ENCODE results near the gene ATOX1.

ATOX1 gene

GRCh38 chr5:151798674-151799073 lies 40.2 kb upstream of the ATOX1 start:
- no peak for TF ChIP-seq TAF1 (IDR thresholded peaks at IDR 0.05; ENCODE audit: borderline replicate concordance, insufficient read depth, low read length)
- no peak for TF ChIP-seq POLR2AphosphoS5 (IDR thresholded peaks at IDR 0.05; ENCODE audit: low read depth, low read length)
- no peak for TF ChIP-seq REST (IDR thresholded peaks at IDR 0.05; ENCODE audit: insufficient read depth in 1 of 2, low read depth in 2 of 2, low read length in 2 of 2)
- no peak for TF ChIP-seq FOXP2 (optimal IDR thresholded peaks at IDR 0.05; ENCODE audit: borderline replicate concordance, extremely low read depth, extremely low read length, insufficient read depth)
- TF ChIP-seq SIN3A (IDR thresholded peaks at IDR 0.05; ENCODE audit: borderline replicate concordance, insufficient read depth, low read length) = no peak

GRCh38 chr5:151795426-151795825 lies 37.0 kb upstream of the ATOX1 start:
- no peak for TF ChIP-seq POLR2AphosphoS5 (IDR thresholded peaks at IDR 0.05; ENCODE audit: low read depth, low read length)
- no peak for TF ChIP-seq TAF1 (IDR thresholded peaks at IDR 0.05; ENCODE audit: borderline replicate concordance, insufficient read depth, low read length)
- no peak for TF ChIP-seq FOXP2 (optimal IDR thresholded peaks at IDR 0.05; ENCODE audit: borderline replicate concordance, extremely low read depth, extremely low read length, insufficient read depth)
- TF ChIP-seq SIN3A (IDR thresholded peaks at IDR 0.05; ENCODE audit: borderline replicate concordance, insufficient read depth, low read length) = no peak
- no peak for TF ChIP-seq REST (IDR thresholded peaks at IDR 0.05; ENCODE audit: insufficient read depth in 1 of 2, low read depth in 2 of 2, low read length in 2 of 2)

- TF ChIP-seq POLR2AphosphoS5 (IDR thresholded peaks at IDR 0.05; ENCODE audit: low read depth, low read length) = no peak
- TF ChIP-seq REST (IDR thresholded peaks at IDR 0.05; ENCODE audit: insufficient read depth in 1 of 2, low read depth in 2 of 2, low read length in 2 of 2) = no peak
- no peak for TF ChIP-seq SIN3A (IDR thresholded peaks at IDR 0.05; ENCODE audit: borderline replicate concordance, insufficient read depth, low read length)
- no peak for TF ChIP-seq FOXP2 (optimal IDR thresholded peaks at IDR 0.05; ENCODE audit: borderline replicate concordance, extremely low read depth, extremely low read length, insufficient read depth)
- no peak for TF ChIP-seq TAF1 (IDR thresholded peaks at IDR 0.05; ENCODE audit: borderline replicate concordance, insufficient read depth, low read length)
These were observed 34.9 kb upstream of the ATOX1 start for GRCh38 chr5:151793358-151793757.

GRCh38 chr5:151787817-151788216 lies 29.4 kb upstream of the ATOX1 start:
- TF ChIP-seq TAF1 (IDR thresholded peaks at IDR 0.05; ENCODE audit: borderline replicate concordance, insufficient read depth, low read length) = no peak
- TF ChIP-seq FOXP2 (optimal IDR thresholded peaks at IDR 0.05; ENCODE audit: borderline replicate concordance, extremely low read depth, extremely low read length, insufficient read depth) = no peak
- no peak for TF ChIP-seq REST (IDR thresholded peaks at IDR 0.05; ENCODE audit: insufficient read depth in 1 of 2, low read depth in 2 of 2, low read length in 2 of 2)
- TF ChIP-seq SIN3A (IDR thresholded peaks at IDR 0.05; ENCODE audit: borderline replicate concordance, insufficient read depth, low read length) = no peak
- TF ChIP-seq POLR2AphosphoS5 (IDR thresholded peaks at IDR 0.05; ENCODE audit: low read depth, low read length) = no peak

- no peak for TF ChIP-seq REST (IDR thresholded peaks at IDR 0.05; ENCODE audit: insufficient read depth in 1 of 2, low read depth in 2 of 2, low read length in 2 of 2)
- TF ChIP-seq FOXP2 (optimal IDR thresholded peaks at IDR 0.05; ENCODE audit: borderline replicate concordance, extremely low read depth, extremely low read length, insufficient read depth) = no peak
- no peak for TF ChIP-seq TAF1 (IDR thresholded peaks at IDR 0.05; ENCODE audit: borderline replicate concordance, insufficient read depth, low read length)
- TF ChIP-seq POLR2AphosphoS5 (IDR thresholded peaks at IDR 0.05; ENCODE audit: low read depth, low read length) = no peak
- no peak for TF ChIP-seq SIN3A (IDR thresholded peaks at IDR 0.05; ENCODE audit: borderline replicate concordance, insufficient read depth, low read length)
These were observed 28.0 kb upstream of the ATOX1 start for GRCh38 chr5:151786468-151786867.

Data from PFSK-1 (cell line).